Activated gamma-delta T cell treated with Interleukin-2 at 50 U/mL for 16 hours (primary cell): ENCODE data around the gene AGAP1.

Experiments
- DNase-seq: peaks from one replicate; pipeline ENCODE4 v3.0.0-alpha.2; 2020

AGAP1 gene

DNA sequence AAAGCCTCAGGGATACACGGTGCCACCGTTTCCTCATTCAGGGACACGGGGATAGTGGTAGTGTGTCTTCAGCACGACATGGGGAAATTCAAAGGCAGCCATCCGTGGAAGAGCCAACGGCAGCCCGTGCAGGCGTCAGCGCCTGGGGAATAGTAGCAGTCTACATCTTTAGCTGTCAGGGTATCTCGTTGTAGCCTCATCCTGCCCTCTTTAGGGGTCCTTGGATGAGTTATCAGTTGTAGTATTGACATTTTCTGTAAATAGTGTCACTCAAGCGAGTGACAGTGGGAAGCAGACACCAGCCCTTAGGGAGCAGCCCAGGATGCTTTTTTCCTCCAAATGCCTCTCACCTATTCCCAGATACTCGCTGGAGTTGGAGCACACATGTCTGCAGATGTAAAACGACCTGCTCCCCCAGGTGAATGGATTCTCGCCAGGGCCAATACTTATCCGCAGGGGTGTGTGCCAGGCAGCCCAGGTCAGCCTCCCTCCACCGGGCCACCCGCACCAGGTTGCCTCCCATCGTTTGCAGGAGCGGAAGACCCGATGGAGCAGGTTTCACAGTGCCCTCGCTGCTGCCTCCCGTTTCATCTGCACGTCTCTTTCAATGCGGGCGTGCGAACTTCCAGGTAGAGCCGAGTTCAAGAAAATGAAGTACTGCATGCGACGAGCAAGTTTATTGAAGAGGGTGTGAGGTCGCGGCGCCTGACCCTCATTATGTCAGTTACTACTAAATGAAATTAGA, 41.0 kb downstream of the AGAP1 start:
- DNase-seq = no peak

DNA sequence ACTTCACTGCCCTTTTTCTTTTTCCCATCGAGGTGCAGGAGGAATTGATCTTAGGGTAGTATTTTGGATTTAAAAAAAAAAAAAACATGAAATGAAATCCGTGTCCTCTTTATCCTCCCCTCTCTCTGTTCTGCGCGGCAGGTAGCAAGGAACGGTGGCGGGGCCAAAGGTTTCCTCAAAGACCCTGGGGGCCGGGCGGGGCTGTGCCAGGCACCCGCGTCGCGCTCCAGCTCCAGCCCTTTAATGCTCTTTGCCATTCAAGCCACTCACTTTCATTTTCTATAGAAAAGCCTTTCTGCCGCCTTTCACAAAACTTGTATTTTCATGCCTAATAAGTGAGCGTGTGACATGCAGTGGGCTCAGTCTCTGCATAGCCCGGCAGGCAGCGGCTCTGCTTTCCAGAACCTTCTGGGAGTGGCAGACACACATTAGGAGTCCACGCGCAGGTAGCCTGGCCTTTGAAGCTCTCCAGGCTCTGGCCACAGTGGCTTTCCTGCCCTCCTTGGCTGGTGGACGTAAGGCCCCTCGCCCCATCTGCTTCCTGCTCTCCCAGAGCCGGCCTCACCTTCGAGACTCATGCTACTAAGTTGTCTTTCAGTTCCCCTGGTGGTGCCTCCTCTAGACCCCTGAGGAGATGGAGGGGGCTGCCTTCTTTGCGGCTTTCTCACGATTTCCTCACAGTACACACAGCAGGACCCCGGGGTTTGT, 41.7 kb downstream of the AGAP1 start:
- no peak for DNase-seq

DNA sequence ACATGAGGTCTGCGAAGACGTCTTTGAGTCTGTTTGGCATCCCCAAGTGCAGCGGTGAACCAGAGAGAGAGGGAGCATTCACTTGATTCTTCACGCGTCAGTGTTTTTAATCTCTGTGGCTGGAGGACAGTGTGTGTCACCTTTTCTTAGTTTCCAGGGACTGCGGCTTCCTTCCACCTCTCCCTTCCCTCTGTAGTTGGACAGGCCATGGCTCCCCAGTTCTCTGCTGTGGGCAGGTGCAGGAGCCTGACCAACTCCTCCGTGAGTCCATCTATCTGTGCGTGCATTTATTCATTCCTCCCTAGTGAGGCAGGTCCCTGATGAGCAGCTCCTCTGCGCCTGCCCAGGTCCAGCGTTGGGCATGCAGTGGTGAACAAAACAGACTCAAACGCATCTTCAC, 42.9 kb downstream of the AGAP1 start:
- no peak for DNase-seq

DNA sequence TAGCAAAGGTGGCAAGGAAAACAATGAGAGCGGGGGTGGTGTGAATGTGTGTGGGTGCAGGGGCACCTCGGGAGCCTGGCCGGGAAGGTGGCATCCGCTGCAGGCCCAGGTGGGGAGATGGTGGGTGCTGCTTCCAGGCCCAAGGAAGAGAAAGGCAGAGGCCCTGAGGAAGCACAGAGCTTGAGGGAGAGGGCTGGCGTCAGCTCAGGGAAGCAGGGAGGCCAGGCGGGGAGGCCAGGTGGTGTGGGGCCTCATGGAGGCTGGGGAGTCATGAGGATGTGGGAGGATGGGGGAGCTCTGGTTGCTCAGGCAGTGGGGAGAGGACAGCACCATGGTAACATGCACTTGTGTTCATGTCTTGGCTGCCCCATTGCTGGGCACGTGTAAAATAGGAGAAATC, 43.3 kb downstream of the AGAP1 start:
- DNase-seq = no peak

DNA sequence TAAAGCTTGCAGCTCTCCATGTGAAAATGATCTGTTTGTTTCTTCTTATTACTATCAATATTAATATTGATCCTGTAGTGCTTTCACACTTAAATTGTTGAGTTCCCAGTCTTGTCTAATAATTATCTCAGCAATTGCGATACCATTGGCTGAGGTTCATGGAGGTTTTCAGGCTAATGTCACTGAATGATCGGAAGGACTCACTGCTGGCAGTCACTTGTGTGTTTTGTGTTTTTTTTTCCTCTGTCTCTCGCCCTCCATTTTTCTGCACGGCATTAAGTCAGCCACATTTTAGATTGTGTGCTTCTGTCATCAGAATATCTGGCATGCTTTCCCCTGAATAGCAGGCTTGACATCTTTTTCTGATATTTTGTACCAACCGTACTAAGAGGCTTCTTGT, 43.7 kb downstream of the AGAP1 start:
- no peak for DNase-seq

DNA sequence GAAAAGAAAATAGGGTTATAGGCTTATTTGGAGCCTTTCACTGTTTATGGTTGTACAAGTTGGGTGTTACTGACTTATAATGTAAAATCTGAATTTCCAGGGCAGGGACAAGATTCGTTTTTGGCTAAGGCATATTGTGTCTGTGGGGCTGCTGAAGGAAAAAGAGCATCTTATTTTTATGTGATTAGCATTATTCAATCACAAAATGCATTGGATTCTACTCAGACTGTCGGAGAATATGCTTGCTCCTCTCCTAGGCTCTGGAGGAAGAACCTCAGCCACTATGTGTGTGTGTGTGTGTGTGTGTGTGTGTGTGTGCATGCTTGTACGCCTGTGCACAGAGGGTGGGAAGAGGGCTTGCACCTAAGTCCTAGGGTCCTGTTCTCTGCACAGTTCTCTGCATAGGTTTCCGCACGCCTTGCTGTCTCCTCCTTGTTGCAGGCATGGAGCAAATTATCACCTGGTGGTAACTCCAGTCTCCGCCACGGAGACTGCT, 44.3 kb downstream of the AGAP1 start:
- no peak for DNase-seq

DNA sequence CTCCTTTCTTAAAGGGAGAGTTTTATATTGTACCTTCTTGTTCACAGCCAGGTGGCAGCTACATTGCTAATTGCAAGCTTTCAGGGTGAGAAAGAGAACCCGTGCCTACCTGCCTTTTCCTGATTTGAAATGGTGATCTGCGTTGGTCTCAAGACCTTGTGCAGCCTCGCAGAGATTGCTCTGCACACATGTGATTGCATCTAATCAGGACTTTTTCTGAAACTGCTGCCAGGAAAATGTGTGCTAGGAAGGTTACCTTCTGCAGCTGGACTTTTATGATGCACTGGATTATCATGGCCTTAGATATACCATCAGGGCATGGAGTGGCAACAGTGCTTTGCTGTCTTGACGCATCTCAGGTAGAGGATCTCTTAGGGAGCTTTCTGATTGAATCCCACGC, 45.1 kb downstream of the AGAP1 start:
- DNase-seq = no peak

DNA sequence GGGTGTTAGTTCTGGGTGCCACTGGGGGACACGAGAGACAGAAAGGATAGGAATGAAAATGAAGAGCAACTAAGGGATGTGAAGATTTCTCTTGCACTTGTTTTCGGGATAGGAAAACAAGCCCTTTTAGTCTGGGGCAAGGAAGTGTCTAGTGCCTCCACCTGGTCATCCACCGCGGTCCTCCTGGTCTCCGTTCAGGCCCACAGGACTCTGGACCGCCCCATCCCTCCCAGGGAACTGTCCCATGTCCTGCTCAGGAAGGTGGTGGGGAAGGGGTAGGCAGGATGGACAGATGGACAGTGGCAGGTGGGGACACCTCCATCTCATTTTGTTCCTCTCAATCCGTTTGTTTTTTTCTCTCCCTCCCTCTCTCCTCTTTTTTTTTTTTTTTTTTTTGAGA, 45.9 kb downstream of the AGAP1 start:
- no peak for DNase-seq

DNA sequence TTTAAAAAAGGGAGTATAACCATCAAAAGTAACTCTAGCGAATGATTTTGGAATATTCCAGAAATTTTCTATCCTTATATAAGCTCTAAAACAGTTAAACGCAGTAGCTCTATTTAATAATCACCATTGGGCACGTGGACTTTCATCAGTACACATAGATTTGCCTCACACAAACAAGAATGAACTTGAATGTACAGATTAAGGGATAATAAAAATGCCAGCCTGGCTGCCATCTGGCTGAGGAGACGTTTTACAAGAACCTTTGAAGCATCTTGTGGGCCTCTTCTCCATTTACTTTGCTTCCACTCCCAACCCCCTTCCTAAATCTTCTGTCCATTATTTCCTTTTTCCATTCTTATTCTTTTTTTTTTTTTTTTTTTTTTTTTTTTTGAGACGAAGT, 47.2 kb downstream of the AGAP1 start:
- DNase-seq = no peak

DNA sequence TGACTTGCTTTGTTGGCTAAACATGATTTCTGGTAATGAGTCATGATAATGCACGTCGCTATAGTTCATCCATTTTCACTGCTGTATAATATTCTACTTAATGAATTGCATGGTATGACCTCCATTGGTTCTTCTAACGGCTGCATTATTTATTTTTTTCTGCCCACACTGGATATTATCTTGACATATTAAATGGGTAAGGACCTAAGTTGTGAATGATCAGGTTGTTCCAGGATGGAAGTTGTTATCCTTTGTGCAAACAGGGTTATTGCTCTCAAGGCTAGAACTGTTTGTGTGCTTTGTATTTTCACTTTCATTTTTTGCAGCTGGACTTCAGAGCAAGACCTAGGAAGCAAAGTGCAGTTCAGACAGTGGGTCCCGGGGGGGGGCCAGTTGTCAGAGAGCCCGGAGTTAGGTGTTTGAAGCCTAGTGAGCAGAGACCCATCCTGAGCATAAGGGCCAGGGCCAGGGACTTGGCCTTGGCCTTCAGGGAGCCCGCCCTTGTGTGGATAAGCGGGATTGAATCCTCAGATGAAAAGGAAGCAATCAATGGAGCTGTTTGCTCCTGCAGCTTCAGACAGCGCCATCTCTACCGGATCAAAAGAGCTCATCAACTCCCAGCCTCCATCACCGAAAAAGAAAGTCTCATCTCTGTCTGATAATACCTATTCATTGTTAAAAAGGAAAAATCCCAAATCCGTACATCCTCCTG, 48.2 kb downstream of the AGAP1 start:
- DNase-seq = no peak

DNA sequence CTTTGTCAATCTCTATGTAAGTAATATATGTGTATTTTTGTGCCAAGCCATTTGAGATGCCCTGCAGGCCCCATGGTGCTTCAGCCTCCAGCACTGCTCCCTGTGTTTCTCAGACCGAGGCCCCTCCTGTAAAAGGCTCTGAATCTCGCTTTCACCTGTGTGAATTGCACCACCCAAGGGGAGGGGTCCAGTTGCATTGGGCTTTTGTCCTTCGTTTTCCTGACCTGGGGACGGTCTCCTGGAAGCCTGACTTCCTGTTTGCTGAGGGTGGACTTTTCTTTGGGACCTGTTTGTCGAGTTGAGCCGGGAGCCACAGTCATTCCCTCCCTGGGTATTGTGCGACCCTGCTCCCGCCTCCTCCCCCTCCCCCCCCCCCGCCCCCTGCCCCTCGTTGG, 48.9 kb downstream of the AGAP1 start:
- no peak for DNase-seq

DNA sequence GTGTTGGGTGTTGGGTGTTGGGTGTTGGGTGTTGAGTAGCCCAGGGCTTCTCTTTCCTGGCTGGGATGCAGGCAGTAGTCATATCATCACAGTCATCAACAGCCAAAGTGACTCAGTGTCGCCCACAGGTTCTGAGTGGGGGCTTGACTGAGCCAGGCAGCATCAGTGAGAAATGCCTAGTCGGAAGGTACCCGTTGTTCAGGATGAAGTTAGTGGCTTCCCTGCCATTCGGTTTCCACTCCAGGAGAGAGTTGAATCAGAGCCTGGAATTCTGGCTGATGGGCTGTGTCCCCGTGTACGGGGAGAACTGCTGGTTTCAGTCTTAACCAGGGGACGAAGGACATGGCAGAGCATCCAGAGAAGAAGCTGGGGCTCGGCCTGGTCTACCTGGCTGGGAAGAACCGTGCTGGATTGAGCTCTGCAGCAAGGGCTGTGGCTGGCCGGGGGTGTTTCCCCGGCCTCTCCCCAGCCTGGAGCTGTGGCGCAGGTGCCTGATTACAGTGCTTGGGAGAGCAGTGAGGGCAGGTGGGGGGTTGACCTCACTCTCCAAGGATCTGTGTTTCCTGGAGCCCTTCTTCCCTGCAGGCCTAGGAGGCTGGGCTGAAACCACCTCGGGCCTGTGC, 49.4 kb downstream of the AGAP1 start:
- DNase-seq = no peak

DNA sequence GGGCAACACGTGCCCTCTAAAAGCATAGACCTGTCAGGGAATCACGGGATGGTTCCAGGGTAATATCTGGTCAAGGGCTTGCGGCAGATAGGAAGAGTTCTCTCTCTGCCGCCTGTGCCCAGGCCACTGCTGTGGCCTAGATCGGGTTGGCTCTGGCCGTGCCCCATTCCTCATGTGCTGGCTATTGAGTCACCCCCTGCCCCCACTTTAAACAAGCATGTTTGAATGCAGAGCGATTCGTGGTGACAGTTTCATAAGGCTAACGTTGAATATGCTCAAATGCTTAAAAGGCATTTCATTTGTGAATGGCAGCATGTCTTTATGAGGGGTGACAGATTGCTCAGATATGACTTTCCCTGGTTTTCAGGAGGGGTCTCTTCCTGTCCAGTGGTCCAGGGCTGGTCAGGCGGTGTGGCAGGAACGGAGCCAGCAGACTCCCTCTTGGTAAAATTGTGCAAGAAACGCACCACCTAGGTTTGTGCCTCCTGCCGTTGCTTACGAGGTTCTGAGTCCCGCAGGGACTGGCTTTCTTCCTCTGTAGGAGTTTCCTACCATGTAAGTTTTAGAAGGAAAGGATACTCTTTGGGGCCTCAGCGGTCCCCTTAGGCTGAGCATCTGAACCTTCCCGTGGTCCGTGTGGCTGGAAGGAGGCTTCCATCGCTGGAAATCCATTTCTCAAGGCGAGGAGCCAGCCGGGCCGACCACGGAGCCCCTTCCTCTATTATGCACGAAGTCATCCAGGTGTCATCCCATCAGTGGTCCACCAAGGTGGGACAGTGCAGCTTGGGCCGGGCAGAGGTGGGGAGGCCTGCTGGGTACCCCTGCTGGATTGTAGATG, 50.2 kb downstream of the AGAP1 start:
- DNase-seq = no peak

DNA sequence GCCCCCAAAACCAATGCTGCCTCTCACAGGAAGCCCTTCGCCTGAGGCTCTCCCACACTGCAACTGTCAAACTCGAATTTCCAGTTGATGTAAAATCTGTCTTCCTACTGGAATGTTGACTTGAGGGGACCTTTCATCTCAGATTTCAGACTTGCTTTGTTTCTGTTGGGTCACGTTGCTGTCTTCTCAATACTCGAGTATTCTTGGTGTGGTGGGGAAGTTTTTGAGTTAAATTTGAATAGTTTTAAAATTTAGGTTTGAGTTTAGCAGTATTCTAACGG, 50.8 kb downstream of the AGAP1 start:
- no peak for DNase-seq

DNA sequence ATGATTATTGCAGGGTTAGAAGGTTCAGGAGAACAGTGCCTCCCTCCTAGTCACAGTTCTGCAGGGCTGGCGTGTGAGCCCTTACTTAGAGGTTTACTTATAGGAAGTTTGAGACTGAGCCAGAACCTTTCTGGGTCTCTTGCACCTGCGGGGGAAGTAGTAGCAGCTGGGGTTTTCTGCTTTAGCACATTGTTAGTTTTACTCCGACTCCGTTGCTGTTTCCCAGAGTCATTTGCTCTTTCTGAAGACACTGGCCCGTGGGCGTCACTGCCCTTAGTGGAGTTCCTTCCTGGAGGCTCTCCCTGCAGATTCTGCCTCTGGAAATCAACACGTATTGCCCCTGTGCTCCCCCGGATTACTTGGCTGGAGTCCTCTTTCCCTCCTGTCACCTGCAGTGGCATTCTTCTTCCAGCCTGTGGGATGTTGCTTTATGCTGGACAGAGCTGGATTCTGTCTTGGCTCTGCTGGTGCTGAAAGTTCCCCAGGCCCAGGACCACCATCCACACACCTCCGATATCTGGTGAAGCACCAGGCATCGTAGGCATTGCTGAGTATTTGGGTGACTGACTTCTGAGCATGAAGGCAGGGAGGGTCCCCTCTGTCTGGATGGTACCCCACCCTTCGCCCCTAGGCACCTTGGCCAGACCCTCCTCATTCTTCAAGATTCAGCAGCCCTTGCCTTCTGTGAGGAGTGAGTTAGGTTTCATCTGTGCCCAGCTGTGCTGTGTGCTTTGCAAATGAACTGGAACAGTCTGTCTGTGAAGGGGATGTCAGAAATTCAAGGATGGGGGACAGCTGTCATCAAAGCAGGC, 51.7 kb downstream of the AGAP1 start:
- no peak for DNase-seq

DNA sequence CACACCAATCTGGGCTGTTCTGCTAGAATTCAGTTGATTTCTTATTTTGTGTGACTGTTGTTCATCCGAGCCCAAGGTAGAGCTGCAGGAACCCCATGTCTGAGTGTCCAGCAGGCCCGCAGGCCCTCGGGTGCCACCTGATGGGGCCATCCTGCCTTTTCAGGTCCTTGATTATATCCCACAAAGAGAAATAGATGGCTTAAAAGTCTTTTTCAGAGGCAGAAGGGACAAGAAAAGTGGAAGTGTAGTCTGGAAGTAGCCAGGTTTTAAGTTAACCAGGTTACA, 52.2 kb downstream of the AGAP1 start:
- no peak for DNase-seq

DNA sequence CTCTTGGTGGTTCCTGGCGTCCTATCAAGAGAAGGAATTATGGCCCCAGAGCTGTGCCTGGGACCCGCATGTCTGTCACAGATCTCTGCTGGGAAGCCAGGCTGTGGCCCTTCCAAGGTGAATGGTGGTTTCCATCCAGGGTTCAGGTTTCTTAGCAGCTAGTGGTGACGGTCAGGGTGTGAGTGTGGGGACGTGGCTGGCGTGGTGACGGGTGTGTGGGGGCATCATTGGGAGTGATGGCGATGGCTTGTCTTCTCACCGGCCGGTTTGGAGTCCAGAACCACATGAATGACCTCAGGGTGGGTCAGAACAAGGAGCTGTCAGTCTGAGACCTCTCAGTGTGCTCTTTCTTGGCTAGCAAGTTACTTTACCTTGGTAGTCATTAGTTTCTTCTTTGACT, 52.6 kb downstream of the AGAP1 start:
- DNase-seq = no peak

DNA sequence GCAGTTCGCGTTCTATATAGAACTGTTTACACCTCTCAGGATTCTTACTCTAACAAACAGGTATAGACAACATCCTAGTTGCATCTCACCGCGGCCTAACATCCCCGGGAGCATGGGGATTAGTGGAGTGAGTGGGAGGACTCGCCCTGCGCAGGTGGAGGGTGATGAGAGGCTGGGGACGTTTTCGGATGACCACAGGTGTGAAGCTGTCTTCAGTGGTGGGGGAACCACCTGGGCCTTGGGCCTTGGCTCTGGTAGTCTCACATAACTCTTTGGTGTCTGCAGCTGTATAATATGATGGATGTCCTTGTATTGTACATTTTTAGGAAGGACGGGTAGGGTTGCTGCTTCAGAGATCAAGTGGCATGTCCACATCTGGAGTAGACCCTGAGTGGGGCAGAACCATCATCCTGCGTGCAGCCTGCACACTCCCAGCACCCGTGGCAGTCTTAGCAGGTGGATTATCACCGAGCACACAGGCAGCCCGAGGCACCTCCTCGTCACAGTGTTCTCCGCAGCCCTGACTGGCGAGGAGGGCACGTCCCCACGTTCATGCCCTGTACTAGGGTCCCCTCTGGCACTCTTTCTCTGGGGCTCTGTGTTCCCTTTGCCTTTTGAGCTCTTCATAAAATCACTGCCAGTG, 56.0 kb downstream of the AGAP1 start:
- no peak for DNase-seq

DNA sequence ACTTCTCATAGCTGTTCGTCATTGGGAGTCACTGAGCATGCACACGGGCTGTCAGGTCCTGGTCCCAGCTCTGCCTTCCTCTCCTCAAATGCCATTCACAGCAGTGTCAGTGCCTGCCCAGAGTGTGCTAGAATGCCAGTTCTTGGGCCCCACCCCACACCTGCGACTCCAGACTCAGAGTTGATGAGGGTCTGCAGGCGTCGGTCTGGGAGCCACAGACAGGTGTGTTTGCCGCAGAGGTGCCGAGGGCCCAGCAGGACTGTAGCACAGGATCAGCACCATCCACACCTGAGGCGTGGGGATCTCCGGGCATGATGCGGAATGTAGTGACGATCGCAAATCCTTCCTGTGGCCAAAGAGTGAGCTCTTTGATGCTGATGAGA, 56.5 kb downstream of the AGAP1 start:
- DNase-seq = no peak

DNA sequence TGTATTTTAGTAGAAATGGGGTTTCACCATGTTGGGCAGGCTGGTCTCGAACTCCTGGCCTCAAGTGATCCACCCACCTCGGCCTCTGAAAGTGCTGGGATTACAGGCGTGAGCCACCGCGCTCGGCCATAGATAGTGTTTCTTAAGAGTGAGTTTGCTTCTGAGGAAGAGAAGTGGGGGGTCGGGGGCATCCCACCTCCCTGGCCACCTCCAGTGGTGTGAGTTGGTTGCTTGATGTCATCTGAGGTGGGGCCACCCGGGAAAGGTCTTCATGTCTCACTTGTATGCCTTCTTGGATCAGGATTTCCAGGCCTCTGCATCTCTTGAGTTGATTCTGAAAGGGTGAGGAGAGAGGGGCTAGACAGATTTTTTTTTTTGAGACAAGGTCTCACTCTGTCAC, 57.1 kb downstream of the AGAP1 start:
- no peak for DNase-seq

DNA sequence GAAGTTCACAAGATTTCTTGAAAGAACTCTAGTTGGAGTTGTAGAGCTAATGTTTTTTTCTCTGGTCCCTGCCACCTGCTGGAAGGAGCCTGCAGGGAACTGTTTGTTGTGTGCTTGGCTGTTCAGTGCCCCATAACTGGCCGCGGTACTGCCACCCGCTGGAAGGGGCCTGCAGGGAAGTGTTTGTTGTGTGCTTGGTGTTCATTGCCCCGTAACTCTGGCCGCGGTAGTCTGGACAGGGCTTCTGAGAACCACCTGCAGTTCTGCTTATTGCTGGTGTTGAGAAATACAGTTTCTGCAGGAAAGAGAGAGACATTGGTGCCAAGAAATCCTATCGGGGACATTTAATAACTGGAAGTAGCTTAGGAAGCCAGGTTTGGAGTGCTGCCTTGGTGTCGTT, 58.1 kb downstream of the AGAP1 start:
- no peak for DNase-seq

DNA sequence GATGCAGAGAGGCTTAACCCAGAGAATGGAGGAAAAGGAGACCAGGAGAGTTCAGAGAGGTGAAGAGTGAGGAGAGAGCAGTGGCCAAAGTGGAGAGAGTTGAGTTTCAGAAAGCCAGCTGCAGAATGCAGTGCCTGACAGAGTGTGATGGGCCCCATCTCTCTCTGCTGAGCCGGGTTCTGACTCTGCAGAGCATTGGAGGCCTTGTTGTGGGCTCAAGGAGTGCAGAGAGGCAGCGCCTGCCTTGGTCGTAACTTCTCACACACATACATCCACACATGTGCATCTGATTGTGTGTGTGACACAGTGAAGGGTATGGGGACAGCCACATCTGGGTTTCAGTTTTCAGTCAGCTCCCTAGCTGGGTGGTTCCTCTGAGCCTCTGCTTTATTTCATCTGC, 58.8 kb downstream of the AGAP1 start:
- no peak for DNase-seq
